GM18526 (cell line): Measurements from ENCODE around the gene LDLRAD3.

Source experiments
- POLR2A ChIP-seq: IDR thresholded peaks from 3 replicates; pipeline ENCODE4 v1.6.1; 2011; ENCODE audit not compliant: insufficient read length; ENCODE audit errors: extremely low read depth

Gene LDLRAD3

DNA sequence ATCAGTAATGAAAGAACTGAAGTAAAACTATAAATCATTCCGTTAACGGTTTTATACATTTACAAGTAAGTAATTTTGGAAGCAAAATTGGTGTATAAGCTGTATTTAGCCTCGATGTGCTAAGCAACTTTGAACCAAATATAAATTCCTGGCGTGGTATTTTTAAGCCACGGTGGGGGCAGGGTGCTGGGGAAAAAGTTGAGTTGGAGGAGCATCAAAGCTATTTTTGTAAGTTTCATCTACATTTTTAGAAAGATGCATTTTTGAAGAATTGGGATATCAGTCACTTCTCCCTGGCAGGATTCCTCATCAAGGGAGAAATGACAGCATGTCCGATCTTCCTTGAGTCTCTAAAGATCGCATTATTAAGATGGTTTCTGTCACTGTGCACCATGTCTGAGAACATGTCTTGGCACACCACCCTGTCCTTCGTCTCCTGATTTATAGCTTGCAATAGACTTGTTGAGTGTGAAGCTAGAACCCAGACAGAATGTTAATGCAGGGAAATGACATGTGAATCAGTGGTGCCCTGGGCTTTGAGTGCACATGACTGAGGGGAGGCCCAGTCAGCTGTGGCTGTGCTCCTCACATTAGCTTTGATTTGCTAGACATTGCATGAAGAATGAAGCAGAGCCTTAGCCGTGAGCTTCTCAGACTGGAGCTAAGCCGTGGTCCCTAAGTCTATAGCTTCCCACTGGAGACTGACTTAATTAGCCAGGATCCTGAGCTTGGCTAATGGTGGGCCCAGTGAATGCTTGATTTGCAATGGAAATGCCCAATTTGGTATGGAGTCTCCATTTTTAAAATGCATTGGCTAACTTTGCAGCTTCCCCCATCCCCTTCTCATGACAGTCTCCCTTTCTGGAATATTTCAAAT, 218.4 kb downstream of the LDLRAD3 start:
- no peak for TF ChIP-seq POLR2A

DNA sequence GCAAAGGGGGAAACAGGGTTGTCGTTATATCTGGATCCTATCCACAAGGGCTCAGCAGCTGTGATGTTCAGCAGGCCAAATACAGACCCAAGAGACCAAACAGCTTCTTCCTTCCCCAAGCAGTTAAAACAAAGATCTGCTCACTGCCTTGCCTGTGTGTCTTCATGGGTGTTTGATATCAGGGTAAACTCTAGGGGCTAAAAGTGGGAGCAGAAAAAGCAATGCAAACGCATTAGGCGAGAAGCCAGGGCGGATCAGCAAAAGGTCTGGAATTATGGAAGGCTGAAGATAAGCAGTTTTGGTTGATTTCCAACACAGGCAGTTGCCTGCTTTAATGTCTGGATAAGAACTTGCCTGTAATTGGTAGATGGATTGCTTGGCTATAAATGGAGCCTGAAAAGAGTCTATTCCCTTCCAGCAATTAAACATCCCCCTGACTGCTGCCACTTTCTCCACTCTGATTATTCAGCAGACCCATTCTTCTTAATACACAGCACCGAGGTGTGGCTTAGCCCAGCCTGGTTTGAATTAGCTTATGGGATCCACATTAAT, 219.1 kb downstream of the LDLRAD3 start:
- TF ChIP-seq POLR2A, result no peak

DNA sequence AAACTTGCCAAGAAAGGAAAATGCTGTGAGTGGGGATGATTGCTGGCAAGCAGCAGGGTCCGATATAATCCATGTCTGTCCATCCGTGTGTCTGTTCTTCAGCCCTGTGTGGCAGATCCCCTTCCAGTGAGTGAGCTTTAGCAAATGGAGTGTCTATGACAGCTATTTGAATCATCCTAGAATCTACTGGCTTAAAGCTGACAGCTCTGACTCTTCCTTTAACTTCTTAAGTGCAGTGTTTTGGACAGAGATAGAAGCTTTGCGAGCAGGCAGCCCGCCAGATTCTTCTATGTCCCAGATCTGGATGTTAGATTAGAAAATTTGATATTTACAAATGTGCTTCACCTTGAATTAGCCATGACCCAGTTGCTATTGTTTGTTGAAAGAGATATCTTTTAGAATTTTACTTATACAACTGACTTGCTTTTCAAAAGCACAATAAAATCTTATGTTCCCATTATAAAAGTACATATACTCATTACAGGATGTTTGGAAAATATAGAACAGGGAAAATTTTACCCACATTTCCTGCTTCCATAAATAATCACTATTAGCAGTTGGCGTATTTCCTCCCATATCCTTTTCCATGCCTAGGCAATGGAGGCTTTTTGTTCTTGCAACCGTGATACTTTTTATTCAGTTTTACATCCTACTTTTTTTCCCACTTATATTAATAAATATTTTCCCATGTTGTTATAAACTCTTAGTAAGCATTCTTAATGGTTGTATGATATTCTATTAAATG, 220.8 kb downstream of the LDLRAD3 start:
- TF ChIP-seq POLR2A, result no peak

DNA sequence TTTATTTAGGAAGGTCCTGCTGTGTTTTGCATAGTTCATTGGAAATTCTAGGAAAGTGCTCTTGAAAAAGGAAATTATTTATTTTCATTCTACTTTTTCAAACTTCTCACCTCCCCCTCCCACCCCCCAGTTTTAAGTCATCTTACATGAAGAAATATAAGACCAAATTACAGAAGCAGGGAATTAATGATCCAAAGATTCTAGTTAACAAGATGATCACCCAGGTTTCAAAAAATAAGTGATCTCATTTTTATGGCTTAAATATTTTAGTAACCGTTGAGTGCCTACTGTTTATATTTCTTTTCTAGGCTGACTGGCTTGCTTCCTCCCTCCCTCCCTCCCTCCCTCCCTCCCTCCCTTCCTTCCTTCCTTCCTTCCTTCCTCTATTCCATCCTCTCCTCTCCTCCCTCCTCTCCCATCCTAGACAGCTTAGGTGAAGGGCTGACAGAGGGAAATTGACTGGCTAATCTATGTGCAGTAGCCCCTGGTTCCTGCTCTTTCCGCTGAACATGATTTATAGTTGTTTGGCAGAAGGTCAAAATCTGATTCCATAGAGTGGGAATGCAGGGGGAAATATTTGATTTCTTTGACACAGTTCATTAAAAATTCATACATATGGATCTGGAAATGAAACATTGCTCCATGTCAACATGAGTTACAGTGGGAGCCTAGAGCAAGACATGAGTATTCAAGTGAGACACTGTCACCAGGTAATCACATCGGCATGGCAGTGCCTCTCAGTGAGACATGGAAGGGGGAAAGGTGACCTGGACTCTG, 221.9 kb downstream of the LDLRAD3 start:
- no peak for TF ChIP-seq POLR2A

DNA sequence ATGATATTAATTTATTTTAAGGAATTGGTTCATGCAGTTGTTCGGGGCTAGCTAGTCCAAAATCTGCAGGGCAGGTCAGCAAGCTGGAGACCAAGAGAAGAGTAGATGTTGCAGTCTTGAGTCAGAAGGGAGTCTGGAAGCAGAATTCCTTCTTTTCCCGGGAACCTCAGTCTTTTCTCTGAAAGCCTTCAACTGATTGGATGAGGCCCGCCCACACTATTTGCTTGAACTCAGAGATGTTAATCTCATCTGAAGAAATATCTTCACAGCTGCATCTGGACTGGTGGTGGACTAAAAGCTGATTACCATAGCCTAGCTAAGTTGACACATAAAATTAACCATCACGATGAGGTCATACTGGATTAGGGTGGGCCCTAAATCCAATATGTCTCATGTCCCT, 223.2 kb downstream of the LDLRAD3 start:
- no peak for TF ChIP-seq POLR2A

DNA sequence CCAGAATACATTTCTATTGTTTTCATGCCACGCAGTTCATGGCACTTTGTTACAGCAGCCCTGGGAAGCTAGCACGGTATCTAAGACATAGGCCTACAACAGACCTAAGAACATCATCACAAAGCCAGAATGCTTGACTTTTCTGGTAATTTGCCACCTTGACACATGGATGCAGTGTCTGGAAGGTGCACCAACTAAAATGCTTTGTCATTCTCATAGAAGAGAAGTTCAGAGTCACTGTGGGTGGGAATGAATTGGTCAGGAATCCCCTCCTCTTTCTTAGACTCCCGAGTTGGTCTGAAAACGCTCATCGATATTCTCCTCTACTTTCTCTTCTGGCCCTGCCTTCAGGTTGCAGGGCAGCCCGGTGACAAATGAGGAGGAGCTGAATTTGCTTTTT, 223.9 kb downstream of the LDLRAD3 start:
- TF ChIP-seq POLR2A, result no peak

DNA sequence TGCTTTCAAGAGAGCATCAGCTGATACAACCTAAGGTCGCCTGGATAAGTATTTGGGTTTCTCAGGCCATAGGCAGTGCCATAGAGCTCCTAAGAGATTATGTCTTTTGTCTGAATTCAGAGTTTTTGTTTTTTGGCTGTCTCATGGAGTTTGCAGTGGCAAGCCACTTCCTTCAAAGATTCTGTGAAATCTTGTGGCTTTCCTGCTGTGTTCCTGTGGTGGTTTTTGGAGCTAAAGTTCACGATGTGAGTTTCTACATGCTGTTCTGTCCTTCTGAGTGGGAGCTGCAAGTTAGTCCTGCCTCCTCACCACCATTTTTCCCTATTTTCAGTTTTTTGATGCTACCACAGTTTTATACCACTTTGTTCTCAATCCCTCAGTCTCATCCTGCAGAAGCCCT, 234.0 kb downstream of the LDLRAD3 start:
- TF ChIP-seq POLR2A, result no peak

DNA sequence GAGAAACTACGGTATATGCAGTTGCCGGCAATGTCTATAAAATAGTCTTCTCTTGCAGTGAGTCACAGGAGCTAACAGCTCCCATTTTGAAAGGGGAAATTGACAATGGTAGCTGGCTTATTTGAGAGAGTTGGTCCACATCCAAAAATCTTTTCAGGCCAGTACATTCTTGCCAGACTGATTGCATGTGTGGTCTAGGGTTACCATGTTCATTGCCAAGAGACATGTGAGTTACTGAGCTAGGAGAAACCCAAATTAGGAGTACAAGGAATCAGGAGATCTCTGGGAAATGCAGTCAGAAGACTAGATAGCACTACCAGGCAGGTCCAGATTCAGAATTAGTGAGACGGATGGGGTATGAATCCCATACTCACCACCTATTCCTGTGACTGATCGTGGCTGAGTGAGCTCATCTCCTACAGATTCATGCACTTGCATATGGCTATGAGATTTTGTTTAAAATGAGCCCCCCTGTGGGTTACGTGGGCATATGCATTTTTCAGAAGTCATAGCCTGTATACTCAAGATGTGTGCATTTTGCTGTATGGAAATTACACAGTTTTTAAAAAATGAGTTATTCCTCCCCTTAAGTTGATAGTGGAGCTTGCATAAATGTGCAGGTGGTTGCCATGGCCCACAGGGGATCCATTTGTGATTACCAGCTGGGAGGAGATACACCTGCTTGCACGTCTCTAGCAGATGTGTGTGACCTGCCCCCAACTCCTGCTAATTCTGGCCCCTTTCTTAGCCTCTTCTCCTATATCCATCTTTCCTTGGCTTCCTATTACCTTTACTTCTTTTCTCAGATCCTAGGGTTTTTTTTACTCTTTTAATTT, 242.7 kb downstream of the LDLRAD3 start:
- TF ChIP-seq POLR2A, result no peak

DNA sequence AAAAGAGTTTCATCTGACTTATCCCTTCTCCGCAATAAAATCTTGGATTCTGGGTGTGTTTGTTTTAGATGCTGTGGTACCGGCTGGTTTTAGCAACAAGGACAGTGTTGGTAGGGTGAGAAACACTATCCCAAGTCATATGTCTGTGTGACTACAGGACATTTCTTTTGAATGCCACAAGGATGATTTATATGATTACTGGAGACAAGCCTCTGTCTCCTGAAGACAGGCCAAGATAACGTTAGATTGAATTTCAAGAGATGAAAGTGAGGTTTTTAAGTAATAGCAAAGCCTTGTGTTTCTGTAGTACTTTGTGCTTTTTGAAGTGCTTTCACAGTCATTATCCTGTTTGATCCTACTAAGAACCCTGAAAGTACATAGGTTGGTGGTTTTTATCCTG, 243.8 kb downstream of the LDLRAD3 start:
- TF ChIP-seq POLR2A, result no peak

DNA sequence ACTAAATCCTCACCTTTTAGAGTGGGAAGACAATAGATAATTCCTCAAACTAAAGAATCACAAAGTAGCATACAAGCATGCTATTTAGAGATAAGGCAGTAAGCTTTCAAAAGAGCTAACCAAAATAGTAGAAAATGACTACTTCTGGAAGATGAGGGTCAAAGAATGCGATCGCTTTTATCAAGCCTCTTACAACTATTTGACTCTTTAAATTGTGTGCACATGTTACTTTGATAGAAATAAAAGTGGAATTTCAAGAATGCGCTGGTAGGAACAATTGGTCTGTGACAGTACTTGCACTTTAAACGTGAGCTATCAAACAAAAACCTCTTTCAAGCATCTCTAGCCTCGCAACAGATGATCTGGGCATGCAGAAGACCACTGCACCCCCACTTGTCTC, 248.1 kb downstream of the LDLRAD3 start:
- TF ChIP-seq POLR2A, result no peak

DNA sequence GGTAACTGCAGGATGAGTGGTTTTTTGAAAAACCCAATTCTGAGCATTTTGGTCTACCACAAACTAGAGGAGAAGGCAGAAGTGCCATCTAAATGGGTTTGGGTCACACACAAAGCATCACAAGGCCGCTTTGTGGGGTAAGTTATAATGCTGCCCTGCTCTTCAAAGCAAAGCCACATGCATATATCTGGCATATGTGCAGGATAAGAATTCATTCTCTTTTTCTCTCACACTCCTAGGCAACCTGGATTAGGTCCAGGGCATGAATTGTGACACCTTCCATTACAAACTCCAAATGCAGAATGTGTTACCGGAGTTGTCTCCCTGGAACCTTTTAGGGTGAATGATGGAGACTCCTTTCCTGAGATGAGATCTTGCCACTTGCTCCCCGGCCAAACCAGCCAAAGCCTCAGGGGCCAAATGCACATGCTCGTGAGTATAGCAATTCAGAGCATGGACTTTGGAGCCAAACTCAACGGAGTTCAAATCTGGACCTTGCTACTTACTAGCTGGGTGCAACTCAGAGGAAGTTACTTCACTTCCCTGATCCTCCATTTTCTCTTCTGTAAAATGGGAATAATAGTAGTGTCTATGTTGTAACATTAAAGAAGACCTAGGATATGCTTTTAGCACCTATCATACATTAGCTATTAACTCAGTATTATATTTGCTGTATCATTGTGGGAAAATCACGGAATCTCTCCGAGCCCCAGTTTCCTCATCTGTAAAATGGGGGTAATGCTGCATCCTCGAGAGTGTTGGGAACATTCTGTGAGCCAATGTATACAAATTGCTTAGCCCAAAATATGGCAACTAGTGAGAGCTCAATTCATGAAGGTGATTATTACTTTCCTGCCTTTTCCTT, 248.8 kb downstream of the LDLRAD3 start:
- TF ChIP-seq POLR2A, result no peak

DNA sequence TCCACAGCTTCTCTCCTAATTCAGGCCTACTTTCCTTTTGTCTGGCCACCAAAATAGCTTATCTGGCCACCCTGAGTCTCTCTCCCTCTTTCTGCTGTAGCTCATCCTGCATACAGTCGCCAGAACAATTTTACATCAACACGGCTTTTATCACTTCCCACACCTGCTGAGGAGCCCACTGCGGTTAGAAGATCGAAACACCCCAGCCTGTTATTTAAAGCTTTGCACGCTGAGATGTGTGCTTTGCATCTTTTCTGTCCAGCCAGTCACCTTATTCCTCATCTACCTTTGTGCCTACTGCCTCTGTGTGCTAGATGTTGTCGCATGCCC, 249.4 kb downstream of the LDLRAD3 start:
- TF ChIP-seq POLR2A, result no peak

DNA sequence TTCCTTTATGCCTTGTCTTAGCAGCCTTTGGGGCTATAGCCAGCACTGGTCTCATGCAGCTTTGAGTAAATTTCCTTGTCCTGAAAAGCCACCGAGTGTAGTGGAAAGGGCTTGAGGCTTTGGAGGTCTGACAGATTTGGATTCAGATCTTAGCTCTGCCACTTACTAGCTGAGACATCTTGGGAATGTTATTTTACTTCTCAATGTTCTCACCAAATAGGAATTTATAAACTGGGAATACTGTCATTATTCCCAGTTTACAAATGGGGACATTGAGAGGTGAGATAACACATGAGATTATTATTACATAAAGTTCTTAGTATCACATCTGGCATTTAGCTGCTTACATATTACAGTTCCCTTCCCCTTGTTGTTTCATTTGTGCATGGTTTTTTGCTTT, 249.9 kb downstream of the LDLRAD3 start:
- no peak for TF ChIP-seq POLR2A
